Measurements from ENCODE around the gene REPS1.

DNA sequence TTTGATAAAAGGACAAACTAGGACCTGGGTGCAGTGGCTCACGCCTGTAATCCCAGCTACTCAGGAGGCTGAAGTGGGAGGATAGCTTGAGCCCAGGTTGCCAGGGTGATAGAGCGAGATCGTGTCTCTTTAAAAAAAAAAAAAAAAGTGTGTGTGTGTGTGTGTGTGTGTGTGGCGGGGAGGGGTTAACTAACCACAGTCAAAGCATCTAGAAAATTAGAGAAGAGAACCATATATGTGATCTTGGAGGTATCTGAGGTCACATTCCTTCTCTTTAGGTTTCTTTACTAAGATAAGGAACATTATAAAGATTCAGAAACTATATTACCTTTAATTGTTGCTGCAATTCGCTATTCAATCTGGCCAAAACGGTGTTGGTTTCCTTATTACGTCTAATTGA, 80.9 kb downstream of the REPS1 start:
- TF ChIP-seq CTCF (conservative IDR thresholded peaks at IDR 0.05; ENCODE audit: low read length), result no peak
- no peak for TF ChIP-seq EZH2phosphoT487 (IDR thresholded peaks at IDR 0.05; ENCODE audit: borderline replicate concordance)

Data from Loucy (cell line).